GM12873 (cell line): ENCODE data around the gene RPL34.
A peak's percentile ranks its signal among the peaks of the same experiment; 100 is the strongest.

Experiments used
- TF ChIP-seq, protein P1 (sequence below): IDR thresholded peaks from 2 replicates; pipeline ENCODE4 v1.5.1; 2012; ENCODE audit warnings: low read depth, mild to moderate bottlenecking, moderate library complexity, low read length, control low read depth; ENCODE audit not compliant: insufficient read depth; ENCODE audit errors: missing control alignments

Gene RPL34

DNA sequence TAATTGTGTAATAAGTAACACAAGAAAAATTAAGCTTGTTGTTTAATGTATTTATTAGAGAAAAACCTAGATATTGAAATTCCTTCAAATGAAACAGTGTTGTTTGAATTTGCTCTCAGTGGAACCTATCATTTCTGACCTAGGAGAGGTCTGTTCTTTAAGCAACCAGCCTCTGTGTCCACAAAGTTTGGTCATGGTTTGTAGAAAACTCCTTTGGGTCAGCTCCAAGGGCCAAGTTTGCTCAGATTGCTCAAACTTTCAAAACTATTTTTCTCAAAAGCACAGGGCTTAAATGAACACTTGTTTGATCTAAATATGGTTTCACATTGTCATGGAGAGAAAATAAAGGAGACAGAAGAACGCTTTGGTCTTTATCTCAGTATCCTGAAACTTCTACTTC, 29.6 kb upstream of the RPL34 start:
- TF ChIP-seq, protein P1, sequence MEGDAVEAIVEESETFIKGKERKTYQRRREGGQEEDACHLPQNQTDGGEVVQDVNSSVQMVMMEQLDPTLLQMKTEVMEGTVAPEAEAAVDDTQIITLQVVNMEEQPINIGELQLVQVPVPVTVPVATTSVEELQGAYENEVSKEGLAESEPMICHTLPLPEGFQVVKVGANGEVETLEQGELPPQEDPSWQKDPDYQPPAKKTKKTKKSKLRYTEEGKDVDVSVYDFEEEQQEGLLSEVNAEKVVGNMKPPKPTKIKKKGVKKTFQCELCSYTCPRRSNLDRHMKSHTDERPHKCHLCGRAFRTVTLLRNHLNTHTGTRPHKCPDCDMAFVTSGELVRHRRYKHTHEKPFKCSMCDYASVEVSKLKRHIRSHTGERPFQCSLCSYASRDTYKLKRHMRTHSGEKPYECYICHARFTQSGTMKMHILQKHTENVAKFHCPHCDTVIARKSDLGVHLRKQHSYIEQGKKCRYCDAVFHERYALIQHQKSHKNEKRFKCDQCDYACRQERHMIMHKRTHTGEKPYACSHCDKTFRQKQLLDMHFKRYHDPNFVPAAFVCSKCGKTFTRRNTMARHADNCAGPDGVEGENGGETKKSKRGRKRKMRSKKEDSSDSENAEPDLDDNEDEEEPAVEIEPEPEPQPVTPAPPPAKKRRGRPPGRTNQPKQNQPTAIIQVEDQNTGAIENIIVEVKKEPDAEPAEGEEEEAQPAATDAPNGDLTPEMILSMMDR = no peak

DNA sequence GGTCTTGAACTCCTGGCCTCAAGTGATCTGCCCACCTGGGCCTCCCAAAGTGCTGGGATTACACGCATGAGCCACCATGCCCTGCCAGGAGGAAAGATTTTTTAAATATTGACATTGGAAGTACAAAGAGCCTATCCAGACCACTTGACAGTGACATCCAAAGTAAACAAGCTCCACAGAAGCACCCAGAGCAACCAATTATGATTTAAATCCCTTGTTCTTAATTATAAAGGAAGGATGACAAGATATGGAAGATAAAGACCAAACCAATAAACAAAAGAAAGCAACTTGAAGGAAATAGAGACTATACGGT, 27.7 kb upstream of the RPL34 start:
- TF ChIP-seq, protein P1 = no peak

DNA sequence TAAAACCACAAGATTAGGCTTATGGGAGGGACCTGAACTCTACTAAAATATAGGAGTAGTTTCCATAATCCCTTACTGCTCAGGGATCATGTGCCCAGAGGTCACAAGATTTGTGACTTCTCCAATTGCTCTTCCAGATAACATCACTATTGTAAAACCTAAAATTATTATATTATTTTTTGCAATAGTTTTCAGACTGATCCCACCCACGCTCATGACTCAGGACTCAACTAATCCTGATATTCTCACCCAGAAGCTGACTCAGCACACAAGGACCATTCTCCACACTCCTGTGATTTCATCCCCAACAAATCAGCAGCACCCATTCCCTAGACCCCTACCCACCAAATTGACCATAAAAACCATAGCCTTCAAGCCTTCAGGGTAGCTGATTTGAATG, 24.0 kb upstream of the RPL34 start:
- TF ChIP-seq, protein P1 = no peak

DNA sequence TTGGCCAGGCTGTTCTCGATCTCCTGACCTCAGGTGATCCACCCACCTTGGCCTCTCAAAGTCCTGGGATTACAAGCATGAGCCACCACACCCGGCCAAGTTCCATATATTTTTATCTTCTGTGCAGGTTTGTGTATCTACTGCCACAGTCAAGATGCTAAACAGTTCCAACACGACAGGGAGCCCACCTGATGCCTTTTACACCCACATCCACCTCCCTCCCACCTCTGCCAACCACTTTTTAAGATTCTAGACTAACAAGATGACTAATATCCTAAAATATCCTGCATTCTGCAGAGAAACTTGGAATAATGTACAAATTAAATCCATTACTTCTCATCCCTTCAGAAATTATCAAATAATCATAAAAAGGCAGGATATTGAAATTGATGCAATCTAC, 19.3 kb upstream of the RPL34 start:
- TF ChIP-seq, protein P1 = no peak

DNA sequence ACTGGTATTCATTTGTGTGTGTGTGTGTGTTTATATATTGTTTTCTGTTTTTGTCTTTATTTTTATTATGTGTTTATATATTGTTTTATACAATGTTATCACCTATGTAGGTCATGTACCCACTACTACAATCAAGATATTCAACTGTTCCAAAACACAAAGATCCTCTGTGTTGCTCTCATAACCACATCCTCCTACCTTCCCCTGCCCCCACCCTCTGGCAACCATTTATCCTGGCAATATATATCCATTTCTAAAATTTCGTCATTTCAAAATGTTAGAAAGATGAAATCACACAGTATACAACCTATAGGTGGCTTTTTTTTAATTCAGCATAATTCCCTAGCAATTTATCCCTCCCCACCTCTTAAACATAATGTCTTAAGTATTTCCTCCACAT, 18.8 kb upstream of the RPL34 start:
- TF ChIP-seq, protein P1 = no peak

DNA sequence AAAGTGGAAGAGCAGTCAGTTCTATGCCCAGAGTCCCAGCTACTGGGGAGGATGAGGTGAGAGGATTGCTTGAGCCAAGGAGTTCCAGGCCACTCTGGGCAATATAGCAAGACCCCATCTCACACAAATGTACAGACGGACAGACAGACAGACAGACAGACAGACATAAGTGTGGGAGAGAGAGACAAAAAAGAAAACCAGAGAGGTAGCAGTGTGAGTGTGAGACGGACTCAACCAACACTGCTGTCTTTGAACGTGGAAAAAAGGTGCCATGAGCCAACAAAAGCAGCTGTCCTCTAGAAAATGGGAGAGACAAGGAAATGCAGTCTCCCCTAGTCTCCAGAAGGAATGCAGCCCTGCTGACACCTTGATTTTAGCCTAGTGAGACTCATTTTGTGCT, 18.2 kb upstream of the RPL34 start:
- TF ChIP-seq, protein P1 = no peak

DNA sequence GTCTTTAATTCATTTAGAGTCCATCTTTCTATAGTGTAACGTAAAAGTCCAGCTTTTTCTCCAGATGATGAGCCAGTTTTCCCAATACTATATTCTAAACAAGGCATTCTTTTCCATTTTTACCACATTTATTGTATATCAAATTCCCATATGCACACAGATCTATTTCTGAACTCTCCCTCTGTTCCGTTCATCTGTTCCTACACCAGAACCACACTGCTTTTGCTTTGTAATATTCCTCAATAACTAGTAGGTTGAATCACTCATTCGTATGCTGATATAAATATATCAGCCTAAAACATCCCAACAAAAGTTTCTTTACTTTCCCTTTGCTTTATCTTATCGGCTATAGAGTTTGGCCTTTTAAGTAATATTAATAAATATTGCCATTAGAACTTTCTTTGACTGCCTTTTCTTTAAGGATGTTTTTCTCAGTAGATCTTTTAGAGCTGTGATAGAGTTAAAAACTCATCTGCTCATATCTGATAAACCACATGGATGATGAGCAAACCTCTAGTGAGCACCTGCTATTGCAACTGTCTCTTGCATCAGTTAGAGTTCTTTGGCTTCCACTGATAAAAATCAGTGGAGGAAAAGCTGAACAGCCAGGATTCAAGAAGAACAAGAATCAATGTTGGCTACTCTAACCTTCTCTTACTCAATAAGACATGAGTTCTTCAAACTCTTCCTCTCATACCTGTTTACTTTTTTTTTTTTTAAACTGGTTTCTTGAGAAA, 13.1 kb upstream of the RPL34 start:
- TF ChIP-seq, protein P1 = no peak

DNA sequence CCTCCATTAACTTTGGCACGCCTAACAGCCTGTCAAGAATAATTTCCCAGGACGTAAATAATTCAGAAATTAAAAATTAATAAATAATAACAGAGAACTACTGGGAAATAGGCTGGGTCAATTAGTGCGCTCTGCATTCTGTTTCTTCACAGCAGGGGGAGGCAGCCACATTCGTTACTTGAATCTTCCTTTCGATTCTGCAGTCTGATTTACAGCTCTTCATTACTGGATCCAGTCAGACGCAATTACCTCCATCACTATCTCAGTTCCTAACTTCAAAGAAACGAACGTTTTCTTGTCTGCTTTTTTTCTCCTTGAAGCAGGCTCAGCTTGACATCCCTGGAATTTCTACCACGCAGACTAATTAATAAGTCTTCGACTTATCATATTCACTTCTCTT, 9.0 kb upstream of the RPL34 start:
- TF ChIP-seq, protein P1 = peak; percentile 4
